DOHH2 (cell line): Measurements from ENCODE around the gene MED10.

Experiments used
- H3F3A ChIP-seq: fragments of 200-600 bp; sonication (generic), shearing (Covaris generic); 2 replicates; pipeline ENCODE4 v1.6.0; 2016; ENCODE audit warnings: antibody characterized with exemption, mild to moderate bottlenecking; ENCODE audit not compliant: control insufficient read depth, insufficient read depth
- H3K27ac ChIP-seq: fragments of 200-600 bp; sonication (generic); 2 replicates; pipeline ENCODE4 v1.5.1; 2014; ENCODE audit warnings: low read depth, mild to moderate bottlenecking, low read length, moderate library complexity
- H3K27me3 ChIP-seq: fragments of 200-600 bp; sonication (generic); 2 replicates; pipeline ENCODE4 v1.6.1; 2014; ENCODE audit warnings: mild to moderate bottlenecking, low read length, mixed read lengths; ENCODE audit not compliant: control insufficient read depth
- H3K36me3 ChIP-seq: fragments of 200-600 bp; sonication (generic); 2 replicates; pipeline ENCODE4 v1.6.1; 2014; ENCODE audit warnings: mild to moderate bottlenecking, low read length, moderate library complexity, mixed read lengths; ENCODE audit not compliant: control insufficient read depth
- H3K4me1 ChIP-seq: fragments of 200-600 bp; sonication (generic); 2 replicates; pipeline ENCODE4 v1.6.1; 2014; ENCODE audit warnings: mild to moderate bottlenecking, low read length, mixed read lengths; ENCODE audit not compliant: control insufficient read depth
- H3K4me2 ChIP-seq: fragments of 200-600 bp; sonication (generic); 2 replicates; pipeline ENCODE4 v1.6.0; 2014; ENCODE audit warnings: mild to moderate bottlenecking, low read length, moderate library complexity
- H3K4me3 ChIP-seq: fragments of 200-600 bp; sonication (generic); 2 replicates; pipeline ENCODE4 v1.5.1; 2014; ENCODE audit warnings: mild to moderate bottlenecking, low read length, mixed read lengths
- H3K79me2 ChIP-seq: fragments of 200-600 bp; sonication (generic); 2 replicates; pipeline ENCODE4 v1.6.1; 2014; ENCODE audit warnings: mild to moderate bottlenecking, low read length, mixed read lengths; ENCODE audit not compliant: control insufficient read depth
- H3K9me2 ChIP-seq: fragments of 200-600 bp; sonication (generic); replicated peaks from 2 replicates; pipeline ENCODE4 v1.6.1; 2014; ENCODE audit warnings: mild to moderate bottlenecking, low read length, mixed read lengths; ENCODE audit not compliant: control insufficient read depth
- H3K9me3 ChIP-seq: fragments of 200-600 bp; sonication (generic); 2 replicates; pipeline ENCODE4 v1.6.1; 2014; ENCODE audit warnings: antibody characterized with exemption, low read length, mixed read lengths; ENCODE audit not compliant: control insufficient read depth, insufficient read depth
- H4K20me1 ChIP-seq: fragments of 200-600 bp; sonication (generic); 2 replicates; pipeline ENCODE4 v1.6.0; 2014; ENCODE audit warnings: low read depth, mild to moderate bottlenecking, antibody characterized with exemption, low read length, moderate library complexity; ENCODE audit not compliant: control insufficient read depth, insufficient read depth
- EZH2phosphoT487 ChIP-seq: fragments of 200-600 bp; sonication (generic); IDR thresholded peaks from 2 replicates; pipeline ENCODE4 v1.6.1; 2017; ENCODE audit warnings: borderline replicate concordance, mild to moderate bottlenecking, antibody characterized with exemption, low read length, moderate library complexity, mixed read lengths
- TF ChIP-seq, protein P1 (sequence below): fragments of 200-600 bp; sonication (generic); IDR thresholded peaks from one replicate; pipeline ENCODE4 v1.5.1; 2014; ENCODE audit warnings: antibody characterized with exemption, mild to moderate bottlenecking, low read depth, low read length; ENCODE audit not compliant: poor library complexity, severe bottlenecking

The MED10 gene

GRCh38 chr5:6350277-6351090, 27.9 kb downstream of the MED10 start:
- H3K27me3 ChIP-seq: no peaks in the 10 kb centered on the region
- H3K9me3 ChIP-seq: no peaks in the 10 kb centered on the region

DNA sequence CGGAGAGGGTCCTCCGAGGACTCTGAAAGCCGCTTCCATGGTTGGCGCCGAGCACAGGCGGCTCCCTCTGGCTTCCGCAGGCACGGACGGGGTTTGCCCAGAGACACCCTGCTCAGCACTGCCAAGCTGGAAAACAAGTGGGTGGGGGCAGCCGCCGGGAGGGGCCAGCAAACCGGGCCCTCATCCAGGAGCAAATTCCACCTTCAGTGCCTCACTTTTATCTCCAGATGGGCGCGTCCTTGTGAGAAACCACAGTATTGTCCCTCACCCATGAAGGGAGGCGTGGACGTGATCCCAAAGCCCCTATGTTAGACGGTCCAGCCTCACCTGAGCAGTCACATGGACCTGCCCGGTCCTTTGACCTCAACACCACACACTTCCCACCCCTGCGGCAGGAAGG, 29.0 kb downstream of the MED10 start:
- no peak overlapping the region for H3K27ac ChIP-seq

More at GRCh38 chr5:6350277-6351090, 27.9 kb downstream of the MED10 start:
- Histone ChIP-seq H3K4me3 (no peak overlapping the region), H3K4me2 (no peak overlapping the region), H4K20me1 (no peaks in the 10 kb centered on the region), H3K9me2 (no peaks in the 10 kb centered on the region), H3K4me1 (no peaks in the 10 kb centered on the region), H3K36me3 (no peaks in the 10 kb centered on the region), H3F3A (no peaks in the 10 kb centered on the region), H3K27ac (no peak overlapping the region), H3K79me2 (no peaks in the 10 kb centered on the region)
- no peak for TF ChIP-seq EZH2phosphoT487
- TF ChIP-seq, protein P1, sequence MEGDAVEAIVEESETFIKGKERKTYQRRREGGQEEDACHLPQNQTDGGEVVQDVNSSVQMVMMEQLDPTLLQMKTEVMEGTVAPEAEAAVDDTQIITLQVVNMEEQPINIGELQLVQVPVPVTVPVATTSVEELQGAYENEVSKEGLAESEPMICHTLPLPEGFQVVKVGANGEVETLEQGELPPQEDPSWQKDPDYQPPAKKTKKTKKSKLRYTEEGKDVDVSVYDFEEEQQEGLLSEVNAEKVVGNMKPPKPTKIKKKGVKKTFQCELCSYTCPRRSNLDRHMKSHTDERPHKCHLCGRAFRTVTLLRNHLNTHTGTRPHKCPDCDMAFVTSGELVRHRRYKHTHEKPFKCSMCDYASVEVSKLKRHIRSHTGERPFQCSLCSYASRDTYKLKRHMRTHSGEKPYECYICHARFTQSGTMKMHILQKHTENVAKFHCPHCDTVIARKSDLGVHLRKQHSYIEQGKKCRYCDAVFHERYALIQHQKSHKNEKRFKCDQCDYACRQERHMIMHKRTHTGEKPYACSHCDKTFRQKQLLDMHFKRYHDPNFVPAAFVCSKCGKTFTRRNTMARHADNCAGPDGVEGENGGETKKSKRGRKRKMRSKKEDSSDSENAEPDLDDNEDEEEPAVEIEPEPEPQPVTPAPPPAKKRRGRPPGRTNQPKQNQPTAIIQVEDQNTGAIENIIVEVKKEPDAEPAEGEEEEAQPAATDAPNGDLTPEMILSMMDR: no peak

DNA sequence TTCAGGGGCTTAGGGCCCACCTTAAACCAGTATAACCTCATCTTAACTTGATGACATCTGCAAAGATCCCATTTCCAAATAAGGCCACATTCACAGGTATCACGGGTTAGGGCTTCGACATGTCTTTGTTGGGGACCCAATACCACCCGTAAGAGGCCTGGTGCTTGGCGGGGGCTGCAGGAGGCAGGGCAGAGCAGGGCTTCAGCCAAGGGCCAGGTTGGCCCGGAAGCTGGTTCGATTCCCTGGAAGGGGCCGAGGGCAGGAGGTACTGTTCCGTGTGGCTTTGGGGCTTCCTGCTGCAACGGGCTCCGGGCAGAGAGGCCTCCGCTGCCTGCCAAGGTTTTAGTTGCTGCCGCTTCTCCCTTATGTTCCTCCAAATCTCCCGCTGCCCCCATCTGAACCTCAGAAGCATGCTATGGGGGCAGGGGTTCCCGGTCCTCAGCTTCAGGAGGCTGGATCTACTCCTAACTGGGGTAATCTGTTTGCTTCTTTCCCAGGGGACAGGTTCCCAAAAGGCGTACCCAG, 29.8 kb downstream of the MED10 start:
- H3K4me1 ChIP-seq: no peaks in the 10 kb centered on the region
- no peak overlapping the region for H3K27ac ChIP-seq
- no peaks in the 10 kb centered on the region for H4K20me1 ChIP-seq
- H3K79me2 ChIP-seq: no peaks in the 10 kb centered on the region
- TF ChIP-seq EZH2phosphoT487: no peak
- TF ChIP-seq, protein P1: no peak
- H3K4me2 ChIP-seq: no peak overlapping the region
- no peak overlapping the region for H3K4me3 ChIP-seq
- H3F3A ChIP-seq: no peaks in the 10 kb centered on the region
- no peaks in the 10 kb centered on the region for H3K27me3 ChIP-seq
- H3K36me3 ChIP-seq: no peaks in the 10 kb centered on the region
- no peaks in the 10 kb centered on the region for H3K9me2 ChIP-seq
- H3K9me3 ChIP-seq: no peaks in the 10 kb centered on the region

More for the DNA sequence above, 29.0 kb downstream of the MED10 start:
- no peaks in the 10 kb centered on the region for H3K27me3 ChIP-seq
- no peak overlapping the region for H3K4me2 ChIP-seq
- H3K36me3 ChIP-seq: no peaks in the 10 kb centered on the region
- TF ChIP-seq, protein P1: no peak
- no peaks in the 10 kb centered on the region for H3K79me2 ChIP-seq
- no peaks in the 10 kb centered on the region for H3F3A ChIP-seq
- H3K9me2 ChIP-seq: no peaks in the 10 kb centered on the region
- H3K4me1 ChIP-seq: no peaks in the 10 kb centered on the region
- no peaks in the 10 kb centered on the region for H4K20me1 ChIP-seq
- no peak overlapping the region for H3K4me3 ChIP-seq
- no peaks in the 10 kb centered on the region for H3K9me3 ChIP-seq
